Pericardium fibroblast (primary cell): Measurements from ENCODE around the gene SMPD3. TPM values are rescaled to one million over a fixed set of nuclear protein-coding genes. Genes with fewer than 3 reads are reported as not detected.

Experiments
- total RNA-seq: library from RNA; depleted of rRNA; stranded (reverse); fragments of >200 nt; gene quantifications from 2 replicates; pipeline ENCODE4 v1.2.3, GENCODE V29; 2015

The SMPD3 gene
- under 0.01 TPM in 1 of 2 replicates, not detected in the other for total RNA-seq

DNA sequence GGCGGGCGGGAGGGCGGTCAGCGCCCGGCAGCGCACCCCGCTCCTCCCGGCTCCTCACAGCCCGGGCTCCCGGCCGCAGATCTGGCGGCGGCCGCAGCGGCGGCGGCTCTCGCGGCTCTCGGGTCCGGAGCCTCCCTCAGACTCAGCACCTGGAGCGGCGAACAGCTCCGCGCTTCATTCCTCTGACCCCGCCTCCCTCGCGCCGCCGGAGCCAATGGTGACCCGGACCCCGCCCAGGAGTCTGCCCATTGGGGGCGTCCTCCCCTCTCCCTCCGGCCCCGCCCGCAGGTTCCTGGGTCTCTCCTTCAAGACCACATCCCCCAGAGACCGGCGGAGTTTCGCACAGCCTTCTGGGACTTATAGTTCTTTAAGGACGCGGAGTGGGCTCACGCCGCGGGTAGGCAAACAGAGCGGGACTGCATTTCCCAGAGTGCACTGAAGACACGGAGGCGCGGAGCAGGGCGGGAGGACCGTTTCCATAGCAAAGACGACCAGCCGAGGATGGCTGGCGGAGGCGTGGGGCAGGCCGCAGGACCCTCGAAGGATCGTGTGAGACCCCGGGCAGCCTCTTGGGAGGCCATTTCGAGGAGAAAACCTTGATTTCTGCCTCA, at the start of gene SMPD3:
Gene SMPD3 (minus strand): TSS at position 149 of the 611 bp plus-strand sequence. CDS start 76,327 bp downstream, outside the sequence.

GRCh38 chr16:68310774-68311511, 137.4 kb downstream of the SMPD3 start, which contains the start of the genes PRMT7 and SLC7A6OS:
PRMT7 (plus strand) TSS chr16:68311019; CDS start chr16:68315980, 4,961 bp downstream.
SLC7A6OS (minus strand) TSS chr16:68310946; CDS start chr16:68310926, 20 bp downstream.

Other genes starting within 250 kb of the SMPD3 start
- gene ESRP2, start 212.4 kb downstream of the SMPD3 start, total RNA-seq: not detected in 2 replicates
- 10.9 and 24.0 TPM in 2 replicates for gene PLA2G15, start 203.1 kb downstream of the SMPD3 start, total RNA-seq
- 11.1 and 26.3 TPM in 2 replicates for gene SLC7A6, start 184.0 kb downstream of the SMPD3 start, total RNA-seq
- gene SLC7A6OS, start 137.6 kb downstream of the SMPD3 start, total RNA-seq: 5.4 and 6.2 TPM in 2 replicates
- 20.5 and 22.7 TPM in 2 replicates for gene PRMT7, start 137.5 kb downstream of the SMPD3 start, total RNA-seq
- gene ZFP90, start 90.8 kb upstream of the SMPD3 start, total RNA-seq: 20.7 and 25.0 TPM in 2 replicates
- gene CDH3, start 196.8 kb upstream of the SMPD3 start, total RNA-seq: 0.17 and 0.47 TPM in 2 replicates